22Rv1 (cell line): ENCODE measurements around the gene MSL3B.

Source experiments
- ZFX ChIP-seq: fragments of 450-650 bp; IDR thresholded peaks from 2 replicates; pipeline ENCODE4 v1.6.1; 2017; ENCODE audit warnings: antibody characterized with exemption, borderline replicate concordance
- TF ChIP-seq, protein P1 (sequence below): fragments of 450-650 bp; IDR thresholded peaks from 2 replicates; pipeline ENCODE4 v1.5.1; 2017; ENCODE audit warnings: mild to moderate bottlenecking

DNA sequence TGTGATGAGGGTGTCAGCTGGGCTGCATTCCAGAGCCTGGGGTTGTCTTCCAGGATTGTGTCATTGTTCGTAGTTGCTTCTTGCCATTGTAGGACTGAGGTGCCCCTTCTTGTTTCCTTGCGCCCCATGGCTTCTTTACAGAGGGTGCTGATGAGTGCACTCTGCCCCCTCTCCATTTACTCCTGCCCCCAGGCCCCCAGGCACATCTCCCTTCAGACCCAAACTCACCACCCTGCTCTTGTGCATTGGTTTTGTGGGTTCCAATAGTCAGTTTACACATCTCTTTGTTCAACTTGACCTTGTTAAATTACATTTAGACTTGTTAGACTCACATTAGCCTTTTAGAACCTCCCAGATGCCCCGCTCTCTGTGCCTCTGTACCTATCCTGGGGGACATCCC is 47.0 kb downstream of the MSL3B start:
- TF ChIP-seq, protein P1, sequence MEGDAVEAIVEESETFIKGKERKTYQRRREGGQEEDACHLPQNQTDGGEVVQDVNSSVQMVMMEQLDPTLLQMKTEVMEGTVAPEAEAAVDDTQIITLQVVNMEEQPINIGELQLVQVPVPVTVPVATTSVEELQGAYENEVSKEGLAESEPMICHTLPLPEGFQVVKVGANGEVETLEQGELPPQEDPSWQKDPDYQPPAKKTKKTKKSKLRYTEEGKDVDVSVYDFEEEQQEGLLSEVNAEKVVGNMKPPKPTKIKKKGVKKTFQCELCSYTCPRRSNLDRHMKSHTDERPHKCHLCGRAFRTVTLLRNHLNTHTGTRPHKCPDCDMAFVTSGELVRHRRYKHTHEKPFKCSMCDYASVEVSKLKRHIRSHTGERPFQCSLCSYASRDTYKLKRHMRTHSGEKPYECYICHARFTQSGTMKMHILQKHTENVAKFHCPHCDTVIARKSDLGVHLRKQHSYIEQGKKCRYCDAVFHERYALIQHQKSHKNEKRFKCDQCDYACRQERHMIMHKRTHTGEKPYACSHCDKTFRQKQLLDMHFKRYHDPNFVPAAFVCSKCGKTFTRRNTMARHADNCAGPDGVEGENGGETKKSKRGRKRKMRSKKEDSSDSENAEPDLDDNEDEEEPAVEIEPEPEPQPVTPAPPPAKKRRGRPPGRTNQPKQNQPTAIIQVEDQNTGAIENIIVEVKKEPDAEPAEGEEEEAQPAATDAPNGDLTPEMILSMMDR, result no peak
- TF ChIP-seq ZFX, result no peak
